ENCODE data around the gene CUZD1.

The CUZD1 gene

GRCh38 chr10:122829454-122829853 lies 16.2 kb downstream of the CUZD1 start:
- DNase-seq (ENCODE audit: low read depth in 1 of 2, low spot score in 1 of 2) = no peak
- TF ChIP-seq REST (IDR thresholded peaks at IDR 0.05; ENCODE audit: insufficient replicate concordance, low read depth) (no peak), POLR2AphosphoS5 (IDR thresholded peaks at IDR 0.05; ENCODE audit: low read depth) (no peak), SPI1 (IDR thresholded peaks at IDR 0.05; ENCODE audit: borderline replicate concordance, low read depth) (no peak), CTCF (IDR thresholded peaks at IDR 0.05; ENCODE audit: insufficient read depth, low read length) (no peak), GABPA (IDR thresholded peaks at IDR 0.05; ENCODE audit: low read depth) (no peak)
- Histone ChIP-seq H3K27me3 (ENCODE audit: insufficient read depth, poor library complexity, severe bottlenecking) (peaks cover 12% of the 10 kb centered on the region), H3K27ac (replicated peaks) (no peak overlapping the region), H3K4me3 (replicated peaks; ENCODE audit: insufficient read depth, low read length) (no peak overlapping the region)

- no peak for DNase-seq (ENCODE audit: low read depth in 1 of 2, low spot score in 1 of 2)
- H3K4me3 ChIP-seq (replicated peaks; ENCODE audit: insufficient read depth, low read length) = no peak overlapping the region
- peaks cover 12% of the 10 kb centered on the region for H3K27me3 ChIP-seq (ENCODE audit: insufficient read depth, poor library complexity, severe bottlenecking)
- TF ChIP-seq POLR2AphosphoS5 (IDR thresholded peaks at IDR 0.05; ENCODE audit: low read depth) = no peak
- H3K27ac ChIP-seq (replicated peaks) = no peak overlapping the region
Observed at GRCh38 chr10:122828716-122829255, 16.9 kb downstream of the CUZD1 start.

GRCh38 chr10:122827302-122827701 lies 18.4 kb downstream of the CUZD1 start:
- H3K27ac ChIP-seq (replicated peaks) = no peak overlapping the region
- no peak for TF ChIP-seq SPI1 (IDR thresholded peaks at IDR 0.05; ENCODE audit: borderline replicate concordance, low read depth)
- TF ChIP-seq REST (IDR thresholded peaks at IDR 0.05; ENCODE audit: insufficient replicate concordance, low read depth) = no peak
- TF ChIP-seq GABPA (IDR thresholded peaks at IDR 0.05; ENCODE audit: low read depth) = no peak
- no peak for TF ChIP-seq CTCF (IDR thresholded peaks at IDR 0.05; ENCODE audit: insufficient read depth, low read length)
- TF ChIP-seq POLR2AphosphoS5 (IDR thresholded peaks at IDR 0.05; ENCODE audit: low read depth) = no peak
- DNase-seq (ENCODE audit: low read depth in 1 of 2, low spot score in 1 of 2) = no peak
- H3K4me3 ChIP-seq (replicated peaks; ENCODE audit: insufficient read depth, low read length) = no peak overlapping the region
- peaks cover 10% of the 10 kb centered on the region for H3K27me3 ChIP-seq (ENCODE audit: insufficient read depth, poor library complexity, severe bottlenecking)

GRCh38 chr10:122822973-122823690 lies 22.5 kb downstream of the CUZD1 start:
- H3K4me3 ChIP-seq (replicated peaks; ENCODE audit: insufficient read depth, low read length) = no peak overlapping the region
- H3K27ac ChIP-seq (replicated peaks) = no peak overlapping the region
- peaks cover 10% of the 10 kb centered on the region for H3K27me3 ChIP-seq (ENCODE audit: insufficient read depth, poor library complexity, severe bottlenecking)
- no peak for TF ChIP-seq GABPA (IDR thresholded peaks at IDR 0.05; ENCODE audit: low read depth)
- no peak for TF ChIP-seq POLR2AphosphoS5 (IDR thresholded peaks at IDR 0.05; ENCODE audit: low read depth)
- TF ChIP-seq CTCF (IDR thresholded peaks at IDR 0.05; ENCODE audit: insufficient read depth, low read length) = no peak
- TF ChIP-seq REST (IDR thresholded peaks at IDR 0.05; ENCODE audit: insufficient replicate concordance, low read depth) = no peak
- TF ChIP-seq SPI1 (IDR thresholded peaks at IDR 0.05; ENCODE audit: borderline replicate concordance, low read depth) = no peak
- DNase-seq (ENCODE audit: low read depth in 1 of 2, low spot score in 1 of 2) = no peak
